SK-N-SH (cell line): ENCODE measurements around the gene KLF3. TPM values are rescaled to one million over a fixed set of nuclear protein-coding genes. Genes with fewer than 3 reads are reported as not detected.
"Not testable (repeated sequence)": the region's sequence is repeated elsewhere in the genome, so short reads cannot be mapped to it uniquely, and the experiment has no call there.

Source experiments
- CTCF ChIA-PET: fragments of 300-600, 350-600 bp; formaldehyde crosslinking; extraction: SDS; loops from one replicate; lab custom pipeline; 2021; lab: Yijun Ruan, JAX
- POLR2A ChIA-PET: fragments of 350-600 bp; sonication (Branson Sonifier 250); formaldehyde crosslinking; extraction: SDS; loops from one replicate; lab custom pipeline; 2020; ENCODE audit warnings: antibody characterized with exemption, inconsistent platforms; lab: Yijun Ruan, JAX
- DNase-seq: peaks from one replicate; pipeline ENCODE4 v3.0.0; 2012
- H2AFZ ChIP-seq: fragments of 200-600 bp; sonication (generic); 2 replicates; pipeline ENCODE4 v1.8.1; 2016; ENCODE audit warnings: antibody characterized with exemption, mild to moderate bottlenecking, low read depth
- H3F3A ChIP-seq: fragments of 200-600 bp; sonication (generic); replicated peaks from 2 replicates; pipeline ENCODE3; 2016; ENCODE audit warnings: antibody characterized with exemption, mild to moderate bottlenecking; ENCODE audit not compliant: insufficient read depth
- H3K27ac ChIP-seq, 2 experiments: fragments of 200-500 bp in 1 of 2; fragments of 200-600 bp in 1 of 2; sonication (Bioruptor generic) in 1 of 2; sonication (generic), shearing (Covaris generic) in 1 of 2; 2 replicates each; pipeline versions ENCODE4 v1.5.1 to v1.6.1; 2014 to 2016; ENCODE audit warnings: low read depth in 2 of 2, inconsistent platforms in 1 of 2, low read length in 1 of 2, mild to moderate bottlenecking in 1 of 2, mixed read lengths in 1 of 2
- H3K27me3 ChIP-seq: fragments of 200-600 bp; sonication (generic), shearing (Covaris generic); 2 replicates; pipeline ENCODE4 v1.6.1; 2016; ENCODE audit warnings: mixed run types; ENCODE audit not compliant: insufficient read depth
- H3K36me3 ChIP-seq, 2 experiments: fragments of 200-500 bp in 1 of 2; fragments of 200-600 bp in 1 of 2; sonication (Bioruptor generic) in 1 of 2; sonication (generic) in 1 of 2; replicated peaks in 1 of 2; 2 replicates each; pipeline versions ENCODE3 to v1.5.1; 2014 to 2016; ENCODE audit warnings: low read length in 1 of 2, mild to moderate bottlenecking in 1 of 2; ENCODE audit not compliant: insufficient read depth in 2 of 2, control insufficient read depth in 1 of 2
- H3K4me1 ChIP-seq, 2 experiments: fragments of 200-500 bp in 1 of 2; fragments of 200-600 bp in 1 of 2; sonication (Bioruptor generic) in 1 of 2; sonication (generic), shearing (Covaris generic) in 1 of 2; 2 replicates each; pipeline versions ENCODE4 v1.5.1 to v1.6.1; 2014 to 2016; ENCODE audit warnings: low read depth in 1 of 2, low read length in 1 of 2, mixed run types in 1 of 2; ENCODE audit not compliant: insufficient read depth in 2 of 2, control insufficient read depth in 1 of 2
- H3K4me2 ChIP-seq: fragments of 200-600 bp; sonication (generic), shearing (Covaris generic); 2 replicates; pipeline ENCODE4 v1.6.1; 2017; ENCODE audit warnings: mixed run types
- H3K4me3 ChIP-seq, 2 experiments: fragments of 200-500 bp in 1 of 2; fragments of 200-600 bp in 1 of 2; sonication (Bioruptor generic) in 1 of 2; sonication (generic), shearing (Covaris generic) in 1 of 2; 2 replicates each; pipeline versions ENCODE4 v1.5.1 to v1.8.1; 2014 to 2016; ENCODE audit warnings: low read depth in 2 of 2, inconsistent platforms in 1 of 2, low read length in 1 of 2, mild to moderate bottlenecking in 1 of 2, mixed read lengths in 1 of 2, moderate library complexity in 1 of 2
- H3K79me2 ChIP-seq: fragments of 200-600 bp; sonication (generic); 2 replicates; pipeline ENCODE4 v1.8.1; 2017; ENCODE audit warnings: mild to moderate bottlenecking; ENCODE audit not compliant: insufficient read depth
- H3K9ac ChIP-seq: fragments of 200-600 bp; sonication (generic); 2 replicates; pipeline ENCODE4 v1.6.1; 2017; ENCODE audit warnings: mixed run types
- H3K9me2 ChIP-seq: fragments of 200-600 bp; sonication (generic); 2 replicates; pipeline ENCODE4 v1.6.1; 2017; ENCODE audit warnings: mixed run types
- H3K9me3 ChIP-seq: fragments of 200-600 bp; sonication (generic); 2 replicates; pipeline ENCODE4 v1.6.1; 2017; ENCODE audit warnings: mixed run types, mild to moderate bottlenecking, moderate library complexity
- H4K20me1 ChIP-seq: fragments of 200-600 bp; sonication (generic); 2 replicates; pipeline ENCODE4 v1.6.1; 2017; ENCODE audit warnings: mild to moderate bottlenecking, mixed run types; ENCODE audit not compliant: insufficient read depth
- ELF1 ChIP-seq: IDR thresholded peaks from 2 replicates; pipeline ENCODE4 v1.4.0; 2012
- FOSL2 ChIP-seq: IDR thresholded peaks from 2 replicates; pipeline ENCODE4 v1.4.0; 2012; ENCODE audit warnings: low read depth, mild to moderate bottlenecking, moderate library complexity, borderline replicate concordance
- FOXM1 ChIP-seq: IDR thresholded peaks from 2 replicates; pipeline ENCODE4 v1.4.0; 2012; ENCODE audit warnings: low read depth, mild to moderate bottlenecking
- GABPA ChIP-seq: IDR thresholded peaks from 2 replicates; pipeline ENCODE4 v1.4.0; 2012; ENCODE audit warnings: low read depth, mild to moderate bottlenecking
- JUND ChIP-seq: IDR thresholded peaks from 2 replicates; pipeline ENCODE4 v1.4.0; 2012
- MEF2A ChIP-seq: IDR thresholded peaks from 2 replicates; pipeline ENCODE4 v1.4.0; 2012; ENCODE audit warnings: low read depth, borderline replicate concordance
- NFIC ChIP-seq: IDR thresholded peaks from 2 replicates; pipeline ENCODE4 v1.4.0; 2012; ENCODE audit warnings: borderline replicate concordance
- NRF1 ChIP-seq: IDR thresholded peaks from 2 replicates; pipeline ENCODE4 v1.6.1; 2012; ENCODE audit warnings: low read depth, mild to moderate bottlenecking, low read length
- POLR2AphosphoS5 ChIP-seq: IDR thresholded peaks from 2 replicates; pipeline ENCODE4 v1.6.1; 2012; ENCODE audit warnings: low read depth, low read length
- RAD21 ChIP-seq: IDR thresholded peaks from 2 replicates; pipeline ENCODE4 v1.6.1; 2012; ENCODE audit warnings: mild to moderate bottlenecking, low read length
- RCOR1 ChIP-seq: fragments of 150-350 bp; IDR thresholded peaks from 2 replicates; pipeline ENCODE4 v1.6.1; 2017; ENCODE audit warnings: antibody characterized with exemption, low read length
- RXRA ChIP-seq: IDR thresholded peaks from 2 replicates; pipeline ENCODE4 v1.4.0; 2012; ENCODE audit warnings: low read depth, mild to moderate bottlenecking, borderline replicate concordance
- SIN3A ChIP-seq: IDR thresholded peaks from 2 replicates; pipeline ENCODE4 v1.6.1; 2012; ENCODE audit warnings: low read depth, mild to moderate bottlenecking, low read length, moderate library complexity, borderline replicate concordance
- WGBS: methylation state at CpG from one replicate; pipeline ENCODE4 v1.1.6; 2017; ENCODE audit warnings: low lambda C conversion rate; 5-methylcytosine and 5-hydroxymethylcytosine counted together
- polyA plus RNA-seq, 3 experiments: library from polyadenylated mRNA; depleted of rRNA; stranded (reverse); fragments of >200 nt; gene quantifications; 2 replicates each; pipeline ENCODE4 v1.2.3, GENCODE V29; 2012
- TF ChIP-seq, protein P1 (sequence below): IDR thresholded peaks from 2 replicates; pipeline ENCODE4 v1.4.0; 2012; ENCODE audit warnings: low read depth, borderline replicate concordance
- TF ChIP-seq, protein P2 (sequence below): IDR thresholded peaks from 2 replicates; pipeline ENCODE4 v1.6.1; 2012; ENCODE audit warnings: mild to moderate bottlenecking, low read depth, low read length, moderate library complexity
- TF ChIP-seq, protein P3 (sequence below): IDR thresholded peaks from 2 replicates; pipeline ENCODE4; 2012
- TF ChIP-seq, protein P4 (sequence below): fragments of 150-350 bp; IDR thresholded peaks from 2 replicates; pipeline ENCODE4 v1.6.1; 2016; ENCODE audit warnings: mild to moderate bottlenecking, low read depth, low read length
- TF ChIP-seq, protein P5 (sequence below): IDR thresholded peaks from 2 replicates; pipeline ENCODE4 v1.4.0; 2012; ENCODE audit warnings: low read depth, borderline replicate concordance

The KLF3 gene
- polyA plus RNA-seq, 1 of the 3 experiments (the other 2 are of a cell fraction) = 8.2 TPM

DNA sequence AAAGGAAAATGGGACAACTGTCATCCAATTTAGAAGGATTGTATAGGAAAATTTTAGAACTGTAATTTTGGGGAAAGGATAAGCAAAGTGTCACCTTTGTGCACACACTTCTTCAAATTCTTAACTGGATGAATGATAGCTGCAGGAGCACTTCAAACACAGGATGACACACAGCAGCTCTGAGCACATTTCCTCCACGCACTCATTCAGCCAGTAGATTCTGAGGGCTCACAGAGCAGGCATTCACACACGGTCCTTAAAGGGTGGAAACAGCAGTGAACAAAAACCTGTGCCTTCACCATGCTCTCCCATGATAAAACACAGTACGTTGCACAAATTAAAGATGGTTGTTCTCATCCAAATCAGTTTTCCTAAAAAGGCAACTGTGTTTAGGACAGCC lies 38.5 kb upstream of the KLF3 start:
- Histone ChIP-seq H3K9ac (no peak overlapping the region), H3F3A (no peaks in the 10 kb centered on the region), H3K4me3 (no peak overlapping the region), H4K20me1 (no peaks in the 10 kb centered on the region), H2AFZ (no peak overlapping the region), H3K4me1 (no peaks in the 10 kb centered on the region), H3K9me3 (no peaks in the 10 kb centered on the region), H3K36me3 (no peaks in the 10 kb centered on the region), H3K4me2 (no peak overlapping the region), H3K27me3 (no peaks in the 10 kb centered on the region), H3K27ac (no peak overlapping the region), H3K9me2 (no peaks in the 10 kb centered on the region), H3K79me2 (no peaks in the 10 kb centered on the region)
- WGBS = 56% methylated on average over 3 of the region's 3 CpGs
- CTCF ChIA-PET = no interaction called here
- TF ChIP-seq, protein P1, sequence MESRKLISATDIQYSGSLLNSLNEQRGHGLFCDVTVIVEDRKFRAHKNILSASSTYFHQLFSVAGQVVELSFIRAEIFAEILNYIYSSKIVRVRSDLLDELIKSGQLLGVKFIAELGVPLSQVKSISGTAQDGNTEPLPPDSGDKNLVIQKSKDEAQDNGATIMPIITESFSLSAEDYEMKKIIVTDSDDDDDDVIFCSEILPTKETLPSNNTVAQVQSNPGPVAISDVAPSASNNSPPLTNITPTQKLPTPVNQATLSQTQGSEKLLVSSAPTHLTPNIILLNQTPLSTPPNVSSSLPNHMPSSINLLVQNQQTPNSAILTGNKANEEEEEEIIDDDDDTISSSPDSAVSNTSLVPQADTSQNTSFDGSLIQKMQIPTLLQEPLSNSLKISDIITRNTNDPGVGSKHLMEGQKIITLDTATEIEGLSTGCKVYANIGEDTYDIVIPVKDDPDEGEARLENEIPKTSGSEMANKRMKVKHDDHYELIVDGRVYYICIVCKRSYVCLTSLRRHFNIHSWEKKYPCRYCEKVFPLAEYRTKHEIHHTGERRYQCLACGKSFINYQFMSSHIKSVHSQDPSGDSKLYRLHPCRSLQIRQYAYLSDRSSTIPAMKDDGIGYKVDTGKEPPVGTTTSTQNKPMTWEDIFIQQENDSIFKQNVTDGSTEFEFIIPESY = no peak
- TF ChIP-seq NFIC (no peak), SIN3A (no peak), RAD21 (no peak), POLR2AphosphoS5 (no peak), RCOR1 (no peak), FOSL2 (no peak), FOXM1 (no peak), JUND (no peak), ELF1 (no peak), MEF2A (no peak), GABPA (no peak), NRF1 (no peak), RXRA (no peak)
- TF ChIP-seq, protein P2, sequence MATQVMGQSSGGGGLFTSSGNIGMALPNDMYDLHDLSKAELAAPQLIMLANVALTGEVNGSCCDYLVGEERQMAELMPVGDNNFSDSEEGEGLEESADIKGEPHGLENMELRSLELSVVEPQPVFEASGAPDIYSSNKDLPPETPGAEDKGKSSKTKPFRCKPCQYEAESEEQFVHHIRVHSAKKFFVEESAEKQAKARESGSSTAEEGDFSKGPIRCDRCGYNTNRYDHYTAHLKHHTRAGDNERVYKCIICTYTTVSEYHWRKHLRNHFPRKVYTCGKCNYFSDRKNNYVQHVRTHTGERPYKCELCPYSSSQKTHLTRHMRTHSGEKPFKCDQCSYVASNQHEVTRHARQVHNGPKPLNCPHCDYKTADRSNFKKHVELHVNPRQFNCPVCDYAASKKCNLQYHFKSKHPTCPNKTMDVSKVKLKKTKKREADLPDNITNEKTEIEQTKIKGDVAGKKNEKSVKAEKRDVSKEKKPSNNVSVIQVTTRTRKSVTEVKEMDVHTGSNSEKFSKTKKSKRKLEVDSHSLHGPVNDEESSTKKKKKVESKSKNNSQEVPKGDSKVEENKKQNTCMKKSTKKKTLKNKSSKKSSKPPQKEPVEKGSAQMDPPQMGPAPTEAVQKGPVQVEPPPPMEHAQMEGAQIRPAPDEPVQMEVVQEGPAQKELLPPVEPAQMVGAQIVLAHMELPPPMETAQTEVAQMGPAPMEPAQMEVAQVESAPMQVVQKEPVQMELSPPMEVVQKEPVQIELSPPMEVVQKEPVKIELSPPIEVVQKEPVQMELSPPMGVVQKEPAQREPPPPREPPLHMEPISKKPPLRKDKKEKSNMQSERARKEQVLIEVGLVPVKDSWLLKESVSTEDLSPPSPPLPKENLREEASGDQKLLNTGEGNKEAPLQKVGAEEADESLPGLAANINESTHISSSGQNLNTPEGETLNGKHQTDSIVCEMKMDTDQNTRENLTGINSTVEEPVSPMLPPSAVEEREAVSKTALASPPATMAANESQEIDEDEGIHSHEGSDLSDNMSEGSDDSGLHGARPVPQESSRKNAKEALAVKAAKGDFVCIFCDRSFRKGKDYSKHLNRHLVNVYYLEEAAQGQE = no peak
- TF ChIP-seq, protein P3, sequence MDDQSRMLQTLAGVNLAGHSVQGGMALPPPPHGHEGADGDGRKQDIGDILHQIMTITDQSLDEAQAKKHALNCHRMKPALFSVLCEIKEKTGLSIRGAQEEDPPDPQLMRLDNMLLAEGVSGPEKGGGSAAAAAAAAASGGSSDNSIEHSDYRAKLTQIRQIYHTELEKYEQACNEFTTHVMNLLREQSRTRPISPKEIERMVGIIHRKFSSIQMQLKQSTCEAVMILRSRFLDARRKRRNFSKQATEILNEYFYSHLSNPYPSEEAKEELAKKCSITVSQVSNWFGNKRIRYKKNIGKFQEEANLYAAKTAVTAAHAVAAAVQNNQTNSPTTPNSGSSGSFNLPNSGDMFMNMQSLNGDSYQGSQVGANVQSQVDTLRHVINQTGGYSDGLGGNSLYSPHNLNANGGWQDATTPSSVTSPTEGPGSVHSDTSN = no peak
- TF ChIP-seq, protein P4, sequence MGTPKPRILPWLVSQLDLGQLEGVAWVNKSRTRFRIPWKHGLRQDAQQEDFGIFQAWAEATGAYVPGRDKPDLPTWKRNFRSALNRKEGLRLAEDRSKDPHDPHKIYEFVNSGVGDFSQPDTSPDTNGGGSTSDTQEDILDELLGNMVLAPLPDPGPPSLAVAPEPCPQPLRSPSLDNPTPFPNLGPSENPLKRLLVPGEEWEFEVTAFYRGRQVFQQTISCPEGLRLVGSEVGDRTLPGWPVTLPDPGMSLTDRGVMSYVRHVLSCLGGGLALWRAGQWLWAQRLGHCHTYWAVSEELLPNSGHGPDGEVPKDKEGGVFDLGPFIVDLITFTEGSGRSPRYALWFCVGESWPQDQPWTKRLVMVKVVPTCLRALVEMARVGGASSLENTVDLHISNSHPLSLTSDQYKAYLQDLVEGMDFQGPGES = no peak
- TF ChIP-seq, protein P5, sequence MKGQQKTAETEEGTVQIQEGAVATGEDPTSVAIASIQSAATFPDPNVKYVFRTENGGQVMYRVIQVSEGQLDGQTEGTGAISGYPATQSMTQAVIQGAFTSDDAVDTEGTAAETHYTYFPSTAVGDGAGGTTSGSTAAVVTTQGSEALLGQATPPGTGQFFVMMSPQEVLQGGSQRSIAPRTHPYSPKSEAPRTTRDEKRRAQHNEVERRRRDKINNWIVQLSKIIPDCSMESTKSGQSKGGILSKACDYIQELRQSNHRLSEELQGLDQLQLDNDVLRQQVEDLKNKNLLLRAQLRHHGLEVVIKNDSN = no peak
- POLR2A ChIA-PET = no interaction called here
- DNase-seq = no peak

DNA sequence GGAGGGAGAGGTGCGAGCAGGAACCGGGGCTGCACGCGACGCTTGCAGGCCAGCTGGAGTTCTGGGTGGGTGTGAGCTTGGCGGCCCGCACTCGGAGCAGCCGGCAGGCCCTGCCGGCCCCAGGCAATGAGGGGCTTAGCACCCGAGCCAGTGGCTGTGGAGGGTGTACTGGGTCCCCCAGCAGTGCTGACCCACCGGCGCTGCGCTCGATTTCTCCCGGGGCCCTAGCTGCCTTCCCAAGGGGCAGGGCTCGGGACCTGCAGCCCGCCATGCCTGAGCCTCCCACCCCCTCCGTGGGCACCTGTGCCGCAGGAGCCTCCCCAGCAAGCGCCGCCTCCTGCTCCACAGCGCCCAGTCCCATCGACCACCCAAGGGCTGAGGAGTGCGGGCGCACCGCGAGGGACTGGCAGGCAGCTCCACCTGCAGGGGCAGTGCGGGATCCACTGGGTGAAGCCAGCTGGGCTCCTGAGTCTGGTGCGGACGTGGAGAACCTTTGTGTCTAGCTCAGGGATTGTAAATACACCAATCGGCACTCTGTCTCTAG lies 37.0 kb upstream of the KLF3 start:
- H3F3A ChIP-seq, DNase-seq, H4K20me1 ChIP-seq, H3K9ac ChIP-seq, H3K79me2 ChIP-seq, H3K27me3 ChIP-seq, H3K9me2 ChIP-seq, H3K4me3 ChIP-seq, H3K36me3 ChIP-seq, H2AFZ ChIP-seq, H3K27ac ChIP-seq, CTCF ChIA-PET, H3K4me2 ChIP-seq, POLR2A ChIA-PET, H3K4me1 ChIP-seq, H3K9me3 ChIP-seq: not testable (repeated sequence)
- WGBS = 84% methylated on average over 8 of the region's 32 CpGs
